Keratinocyte (primary cell): ENCODE data around the gene IFI30. TPM values are rescaled to one million over a fixed set of nuclear protein-coding genes. Genes with fewer than 3 reads are reported as not detected.

ENCODE experiments used
- DNase-seq: peaks from one replicate; pipeline ENCODE4 v3.0.0-alpha.2; 2011; ENCODE audit warnings: low read depth, missing footprints, low spot score
- FAIRE-seq: peaks from 2 replicates; lab custom pipeline; 2011; peaks lifted over from hg19 to GRCh38; lab: Jason Lieb, UNC
- H2AFZ ChIP-seq: 2 replicates; pipeline ENCODE4 v1.6.0; 2012; ENCODE audit warnings: low read length, control low read depth, inconsistent platforms; ENCODE audit not compliant: control insufficient read depth
- H3K27ac ChIP-seq: 2 replicates; pipeline ENCODE4 v1.5.1; 2011; ENCODE audit warnings: low read length; ENCODE audit not compliant: control insufficient read depth, insufficient read depth
- H3K27me3 ChIP-seq: 3 replicates; pipeline ENCODE4 v1.6.0; 2011; ENCODE audit warnings: low read length; ENCODE audit not compliant: control insufficient read depth, insufficient read depth; ENCODE audit errors: extremely low read depth
- H3K36me3 ChIP-seq, 2 experiments: 2 replicates in 1 of 2; 3 replicates in 1 of 2; pipeline ENCODE4 v1.5.1; 2011; ENCODE audit warnings: low read length in 2 of 2, mild to moderate bottlenecking in 1 of 2; ENCODE audit not compliant: control insufficient read depth in 2 of 2, insufficient read depth in 2 of 2; ENCODE audit errors: extremely low read depth in 1 of 2
- H3K4me1 ChIP-seq: 3 replicates; pipeline ENCODE4 v1.5.1; 2011; ENCODE audit warnings: low read length; ENCODE audit not compliant: control insufficient read depth, insufficient read depth; ENCODE audit errors: extremely low read depth
- H3K4me2 ChIP-seq: 3 replicates; pipeline ENCODE4 v1.6.0; 2011; ENCODE audit warnings: low read depth, low read length; ENCODE audit not compliant: control insufficient read depth, insufficient read depth; ENCODE audit errors: extremely low read depth
- H3K4me3 ChIP-seq, 3 experiments: fragments of 200-600 bp in 1 of 3; sonication (generic) in 1 of 3; 2 replicates in 2 of 3; 3 replicates in 1 of 3; pipeline ENCODE4 v1.5.1; 2011 to 2016; ENCODE audit warnings: low read length in 3 of 3, mild to moderate bottlenecking in 3 of 3, control low read depth in 2 of 3, inconsistent platforms in 1 of 3, low read depth in 1 of 3, mixed read lengths in 1 of 3, mixed run types in 1 of 3, moderate library complexity in 1 of 3; ENCODE audit not compliant: control insufficient read depth in 2 of 3, insufficient read depth in 2 of 3; ENCODE audit errors: extremely low read depth in 1 of 3
- H3K79me2 ChIP-seq: 2 replicates; pipeline ENCODE4 v1.6.0; 2012; ENCODE audit warnings: low read length; ENCODE audit not compliant: control insufficient read depth, insufficient read depth
- H3K9ac ChIP-seq: 3 replicates; pipeline ENCODE4 v1.6.0; 2011; ENCODE audit warnings: low read length; ENCODE audit not compliant: control insufficient read depth, insufficient read depth; ENCODE audit errors: extremely low read depth
- H3K9me1 ChIP-seq: 3 replicates; pipeline ENCODE4 v1.6.0; 2011; ENCODE audit warnings: low read length; ENCODE audit not compliant: control insufficient read depth, insufficient read depth; ENCODE audit errors: extremely low read depth
- H3K9me3 ChIP-seq: 2 replicates; pipeline ENCODE4 v1.5.1; 2012; ENCODE audit warnings: low read depth, low read length; ENCODE audit not compliant: control insufficient read depth
- H4K20me1 ChIP-seq: 3 replicates; pipeline ENCODE4 v1.6.0; 2011; ENCODE audit warnings: low read length; ENCODE audit not compliant: control insufficient read depth, insufficient read depth; ENCODE audit errors: extremely low read depth
- CTCF ChIP-seq, 3 experiments: IDR thresholded peaks in 1 of 3; conservative IDR thresholded peaks in 1 of 3; optimal IDR thresholded peaks in 1 of 3; 2 replicates in 2 of 3; 3 replicates in 1 of 3; pipeline versions ENCODE3 to v1.5.1; 2011; ENCODE audit warnings: low read length in 3 of 3, mild to moderate bottlenecking in 3 of 3, moderate library complexity in 2 of 3, control low read depth in 1 of 3, inconsistent platforms in 1 of 3; ENCODE audit not compliant: insufficient read depth in 2 of 3; ENCODE audit errors: extremely low read depth in 1 of 3
- EZH2 ChIP-seq: IDR thresholded peaks from one replicate; pipeline ENCODE4 v1.6.1; 2012; ENCODE audit warnings: inconsistent platforms, mild to moderate bottlenecking, low read length, moderate library complexity
- dilution Hi-C: fragments of 300-500 bp; cut with MboI; formaldehyde crosslinking; loops from one replicate; pipeline ENCODE4 v1.7.0; 2020; ENCODE audit warnings: low sequenced_read_pairs; ENCODE audit not compliant: extremely low pct_ligation_motif_present
- polyA plus RNA-seq, 5 experiments: library from polyadenylated mRNA; depleted of rRNA in 3 of 5; stranded (reverse) in 3 of 5; stranded (forward) in 1 of 5; unstranded in 1 of 5; fragments of >200 nt; gene quantifications; 1 replicate in 1 of 5; 2 replicates in 3 of 5; 3 replicates in 1 of 5; pipeline versions ENCODE4 v1.2.1 to v1.2.3, GENCODE V29; 2011 to 2012; ENCODE audit warnings: missing spikeins in 2 of 5, low read depth in 1 of 5, low replicate concordance in 1 of 5

Gene IFI30
- polyA plus RNA-seq, 1 donor (not counting 4 experiments of a cell fraction or from before 2014, with no cell fraction given), result 31.3 TPM

GRCh38 chr19:18155095-18156087 lies 18.2 kb upstream of the IFI30 start:
- TF ChIP-seq EZH2 (no peak), CTCF (optimal IDR thresholded peaks at IDR 0.05 in 1 of 3, IDR thresholded peaks at IDR 0.05 in 1 of 3, conservative IDR thresholded peaks at IDR 0.05 in 1 of 3; ENCODE audit: extremely low read depth in 1 of 3, insufficient read depth in 2 of 3, low read length in 3 of 3) (no peak)
- Histone ChIP-seq H3K9me3 (no peaks in the 10 kb centered on the region), H3K27ac (no peak overlapping the region)

GRCh38 chr19:18156268-18156667 lies 17.3 kb upstream of the IFI30 start:
- no peak for DNase-seq
- Histone ChIP-seq H2AFZ (no peak overlapping the region), H3K9ac (no peak overlapping the region), H3K79me2 (peaks cover 17% of the 10 kb centered on the region), H3K9me1 (no peaks in the 10 kb centered on the region), H3K27ac (no peak overlapping the region), H3K27me3 (no peaks in the 10 kb centered on the region), H4K20me1 (no peaks in the 10 kb centered on the region), H3K4me3 (no peak overlapping the region), H3K4me2 (no peak overlapping the region), H3K9me3 (no peaks in the 10 kb centered on the region), H3K36me3 (peaks cover 4% of the 10 kb centered on the region in 2 experiments), H3K4me1 (peaks cover 32% of the 10 kb centered on the region)
- TF ChIP-seq EZH2, result no peak
- no peak for TF ChIP-seq CTCF (optimal IDR thresholded peaks at IDR 0.05 in 1 of 3, IDR thresholded peaks at IDR 0.05 in 1 of 3, conservative IDR thresholded peaks at IDR 0.05 in 1 of 3; ENCODE audit: extremely low read depth in 1 of 3, insufficient read depth in 2 of 3, low read length in 3 of 3)
- dilution Hi-C loops, result no loop called here
- FAIRE-seq, result no peak

More at GRCh38 chr19:18155095-18156087, 18.2 kb upstream of the IFI30 start:
- FAIRE-seq, result no peak
- Histone ChIP-seq H3K9me1 (no peaks in the 10 kb centered on the region), H2AFZ (no peak overlapping the region), H3K9ac (no peak overlapping the region), H4K20me1 (no peaks in the 10 kb centered on the region), H3K36me3 (peaks cover 2 to 4% of the 10 kb centered on the region in 2 experiments), H3K4me1 (peaks cover 29% of the 10 kb centered on the region), H3K79me2 (peaks cover 17% of the 10 kb centered on the region), H3K4me3 (no peak overlapping the region), H3K27me3 (no peaks in the 10 kb centered on the region), H3K4me2 (no peak overlapping the region)
- DNase-seq, result no peak
- dilution Hi-C loops, result no loop called here
